PFSK-1 (cell line): Measurements from ENCODE around the gene KCNJ9.

Experiments used
- FOXP2 ChIP-seq: optimal IDR thresholded peaks from 2 replicates; pipeline ENCODE3; 2011; ENCODE audit warnings: borderline replicate concordance, control low read depth, inconsistent platforms; ENCODE audit not compliant: insufficient read depth; ENCODE audit errors: extremely low read length, extremely low read depth
- POLR2AphosphoS5 ChIP-seq: IDR thresholded peaks from 2 replicates; pipeline ENCODE4 v1.6.1; 2012; ENCODE audit warnings: low read depth, mild to moderate bottlenecking, control low read depth, low read length, moderate library complexity
- SIN3A ChIP-seq: IDR thresholded peaks from 2 replicates; pipeline ENCODE4 v1.6.1; 2012; ENCODE audit warnings: mild to moderate bottlenecking, low read length, moderate library complexity, borderline replicate concordance; ENCODE audit not compliant: insufficient read depth
- TAF1 ChIP-seq: IDR thresholded peaks from 2 replicates; pipeline ENCODE4 v1.6.1; 2012; ENCODE audit warnings: low read length, control low read depth, borderline replicate concordance; ENCODE audit not compliant: insufficient read depth
- TF ChIP-seq, protein P1 (sequence below), 2 experiments: IDR thresholded peaks; 2 replicates each; pipeline versions ENCODE4 v1.6.1 to v1.8.0; 2011 to 2012; ENCODE audit warnings: low read depth in 2 of 2, low read length in 2 of 2, control low read depth in 1 of 2, inconsistent platforms in 1 of 2, mild to moderate bottlenecking in 1 of 2, moderate library complexity in 1 of 2; ENCODE audit not compliant: insufficient read depth in 1 of 2

Gene KCNJ9

GRCh38 chr1:160130939-160131338 is 49.6 kb downstream of the KCNJ9 start:
- no peak for TF ChIP-seq POLR2AphosphoS5
- TF ChIP-seq, protein P1, sequence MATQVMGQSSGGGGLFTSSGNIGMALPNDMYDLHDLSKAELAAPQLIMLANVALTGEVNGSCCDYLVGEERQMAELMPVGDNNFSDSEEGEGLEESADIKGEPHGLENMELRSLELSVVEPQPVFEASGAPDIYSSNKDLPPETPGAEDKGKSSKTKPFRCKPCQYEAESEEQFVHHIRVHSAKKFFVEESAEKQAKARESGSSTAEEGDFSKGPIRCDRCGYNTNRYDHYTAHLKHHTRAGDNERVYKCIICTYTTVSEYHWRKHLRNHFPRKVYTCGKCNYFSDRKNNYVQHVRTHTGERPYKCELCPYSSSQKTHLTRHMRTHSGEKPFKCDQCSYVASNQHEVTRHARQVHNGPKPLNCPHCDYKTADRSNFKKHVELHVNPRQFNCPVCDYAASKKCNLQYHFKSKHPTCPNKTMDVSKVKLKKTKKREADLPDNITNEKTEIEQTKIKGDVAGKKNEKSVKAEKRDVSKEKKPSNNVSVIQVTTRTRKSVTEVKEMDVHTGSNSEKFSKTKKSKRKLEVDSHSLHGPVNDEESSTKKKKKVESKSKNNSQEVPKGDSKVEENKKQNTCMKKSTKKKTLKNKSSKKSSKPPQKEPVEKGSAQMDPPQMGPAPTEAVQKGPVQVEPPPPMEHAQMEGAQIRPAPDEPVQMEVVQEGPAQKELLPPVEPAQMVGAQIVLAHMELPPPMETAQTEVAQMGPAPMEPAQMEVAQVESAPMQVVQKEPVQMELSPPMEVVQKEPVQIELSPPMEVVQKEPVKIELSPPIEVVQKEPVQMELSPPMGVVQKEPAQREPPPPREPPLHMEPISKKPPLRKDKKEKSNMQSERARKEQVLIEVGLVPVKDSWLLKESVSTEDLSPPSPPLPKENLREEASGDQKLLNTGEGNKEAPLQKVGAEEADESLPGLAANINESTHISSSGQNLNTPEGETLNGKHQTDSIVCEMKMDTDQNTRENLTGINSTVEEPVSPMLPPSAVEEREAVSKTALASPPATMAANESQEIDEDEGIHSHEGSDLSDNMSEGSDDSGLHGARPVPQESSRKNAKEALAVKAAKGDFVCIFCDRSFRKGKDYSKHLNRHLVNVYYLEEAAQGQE (IDR thresholded peaks at IDR 0.05; ENCODE audit: insufficient read depth in 1 of 2, low read depth in 2 of 2, low read length in 2 of 2) = no peak
- no peak for TF ChIP-seq TAF1
- TF ChIP-seq SIN3A = no peak

- TF ChIP-seq POLR2AphosphoS5 (no peak), SIN3A (no peak), FOXP2 (no peak), TAF1 (no peak)
- TF ChIP-seq, protein P1 (IDR thresholded peaks at IDR 0.05; ENCODE audit: insufficient read depth in 1 of 2, low read depth in 2 of 2, low read length in 2 of 2) = no peak
These were observed 50.6 kb downstream of the KCNJ9 start for GRCh38 chr1:160131803-160132565.

GRCh38 chr1:160133990-160134770 is 52.8 kb downstream of the KCNJ9 start:
- TF ChIP-seq POLR2AphosphoS5 (no peak), TAF1 (no peak), FOXP2 (no peak), SIN3A (no peak)
- TF ChIP-seq, protein P1 (IDR thresholded peaks at IDR 0.05; ENCODE audit: insufficient read depth in 1 of 2, low read depth in 2 of 2, low read length in 2 of 2) = no peak

- TF ChIP-seq, protein P1 (IDR thresholded peaks at IDR 0.05; ENCODE audit: insufficient read depth in 1 of 2, low read depth in 2 of 2, low read length in 2 of 2) = no peak
- TF ChIP-seq SIN3A = no peak
- no peak for TF ChIP-seq TAF1
- no peak for TF ChIP-seq FOXP2
- TF ChIP-seq POLR2AphosphoS5 = no peak
These were observed 53.6 kb downstream of the KCNJ9 start for GRCh38 chr1:160134791-160135572.
